COR-L47 (cell line): Measurements from ENCODE around the gene ZAR1.

Experiments used
- DNase-seq: peaks from one replicate; lab custom pipeline; 2025; lab: John Stamatoyannopoulos, UW

The ZAR1 gene

GRCh38 chr4:48490680-48491513 lies 845 bp downstream of the ZAR1 start:
- DNase-seq = no peak

DNA sequence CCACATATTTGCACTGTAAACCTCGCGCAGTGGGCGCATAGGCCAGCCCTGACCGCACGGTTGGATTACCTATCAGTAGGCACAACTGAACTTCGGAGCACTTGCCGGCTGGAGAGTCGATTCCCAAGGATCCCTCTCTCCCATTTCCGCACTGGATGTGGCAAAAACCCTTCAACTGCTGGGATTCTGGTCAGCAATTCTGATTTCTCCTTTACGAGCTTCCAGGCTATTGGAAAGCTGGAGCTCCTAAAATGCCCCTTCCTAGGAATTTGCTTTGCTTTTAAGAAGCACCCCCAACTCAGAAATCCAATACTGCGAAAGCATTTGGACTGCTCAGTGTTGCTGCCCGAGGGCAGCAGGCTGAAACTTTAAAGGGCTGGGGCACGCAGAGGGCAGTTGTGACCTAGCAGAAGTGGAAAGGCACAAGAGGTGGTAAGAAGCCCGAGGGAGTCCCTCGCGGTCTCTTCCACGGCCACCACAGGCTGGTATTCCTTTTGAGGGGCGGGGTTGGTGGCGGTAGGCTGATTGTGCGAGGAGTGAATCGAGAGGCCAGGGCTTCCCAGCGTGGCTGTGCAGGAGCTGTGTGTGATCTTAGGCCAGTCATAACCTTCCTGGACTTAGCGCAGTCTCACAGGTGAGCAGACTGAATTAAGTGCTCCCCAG lies 1.6 kb downstream of the ZAR1 start:
- no peak for DNase-seq

DNA sequence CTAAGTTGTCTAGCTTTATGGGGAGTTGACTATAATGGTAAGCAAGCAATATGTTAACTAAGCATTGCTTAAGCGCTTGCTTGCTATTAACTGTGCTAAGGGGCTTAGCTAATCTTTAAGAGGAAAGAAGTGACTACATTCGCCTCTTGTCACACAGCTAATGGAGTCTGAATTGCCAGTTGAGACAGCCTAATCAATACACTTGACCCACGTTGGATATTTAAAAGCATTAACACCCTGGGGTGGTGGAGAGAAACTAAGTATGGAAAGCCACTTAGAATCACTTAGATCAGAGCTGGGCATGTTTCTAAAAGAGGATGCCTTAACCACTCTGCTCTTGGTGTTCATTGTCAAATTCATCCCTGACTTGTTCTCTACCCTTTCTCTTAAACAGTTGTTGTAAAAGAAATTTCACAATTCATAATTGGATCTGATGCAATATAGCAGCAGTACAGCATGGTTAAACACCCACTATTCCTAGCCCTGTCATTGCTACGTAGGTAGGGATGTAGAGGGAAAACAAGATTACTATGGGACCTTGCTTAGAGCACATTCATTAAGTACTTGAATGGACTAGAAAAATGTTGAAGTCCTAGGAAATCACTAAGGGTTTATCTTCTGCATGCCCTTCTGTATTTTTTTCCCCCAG lies 3.5 kb downstream of the ZAR1 start:
- DNase-seq = no peak

GRCh38 chr4:48495941-48496340 lies 5.9 kb downstream of the ZAR1 start:
- DNase-seq = no peak

- no peak for DNase-seq
Observed at GRCh38 chr4:48498895-48499294, 8.8 kb downstream of the ZAR1 start.

DNA sequence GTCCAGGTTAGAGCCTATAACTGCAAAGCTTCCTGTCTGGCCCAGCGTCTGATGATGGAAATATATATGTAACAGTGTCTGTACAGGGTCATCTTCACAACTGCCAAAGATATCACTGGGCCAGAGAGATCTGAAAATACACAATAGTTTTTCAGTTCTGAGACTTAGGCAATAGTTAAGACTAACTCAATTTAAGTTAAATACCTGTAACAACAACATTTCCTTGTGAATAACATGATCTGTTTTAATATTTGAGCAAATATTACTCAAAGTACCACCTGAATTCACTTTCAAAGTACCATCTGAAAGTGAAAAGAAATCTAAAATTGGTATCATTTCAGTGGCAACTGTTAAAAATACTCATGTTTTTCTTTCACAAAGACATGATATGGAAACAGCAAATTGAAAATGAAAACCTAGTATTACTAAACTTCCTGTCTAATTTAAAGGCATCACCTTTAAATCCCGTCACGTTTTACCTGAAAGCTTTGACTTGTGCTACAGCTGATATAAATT lies 9.6 kb downstream of the ZAR1 start:
- DNase-seq = no peak

- DNase-seq = no peak
Observed at GRCh38 chr4:48503233-48504025, 13.4 kb downstream of the ZAR1 start.

DNA sequence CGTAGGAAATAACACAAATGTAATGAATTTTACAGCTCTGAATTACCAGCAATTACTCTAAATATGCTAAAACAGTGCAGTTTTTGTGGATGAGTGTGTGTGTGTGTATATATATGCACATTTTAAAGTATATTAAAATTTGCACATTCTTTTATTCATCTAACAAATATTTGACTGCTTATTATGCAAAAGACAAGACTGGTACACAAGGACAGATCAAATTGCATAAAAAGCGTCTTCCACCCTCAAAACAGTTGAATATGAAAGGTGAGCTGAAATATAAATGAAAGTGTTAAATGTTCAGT lies 13.9 kb downstream of the ZAR1 start:
- DNase-seq = no peak

- DNase-seq = no peak
Observed at GRCh38 chr4:48504352-48504751, 14.3 kb downstream of the ZAR1 start.

GRCh38 chr4:48506716-48507115 lies 16.7 kb downstream of the ZAR1 start:
- no peak for DNase-seq

- DNase-seq = no peak
Observed at GRCh38 chr4:48509543-48509942, 19.5 kb downstream of the ZAR1 start.

DNA sequence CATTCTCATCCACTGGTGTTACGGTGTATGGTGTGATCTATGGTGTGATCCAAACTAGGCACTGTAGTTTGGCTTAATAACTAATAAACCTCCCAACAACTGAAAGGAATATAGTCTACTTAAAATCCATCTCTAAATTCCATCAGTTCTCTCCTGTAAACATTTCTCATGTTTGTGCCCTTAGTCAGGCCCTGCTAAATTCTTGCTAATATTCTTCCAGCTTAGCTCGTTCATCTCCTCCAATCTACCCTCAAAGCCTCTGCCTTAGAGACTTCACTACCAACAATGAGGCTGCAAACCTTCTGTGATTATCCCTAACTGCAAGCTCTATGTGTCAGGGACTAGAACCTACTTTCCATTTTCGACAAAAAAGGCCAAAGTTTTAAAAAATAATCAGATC lies 28.1 kb downstream of the ZAR1 start:
- DNase-seq = no peak

DNA sequence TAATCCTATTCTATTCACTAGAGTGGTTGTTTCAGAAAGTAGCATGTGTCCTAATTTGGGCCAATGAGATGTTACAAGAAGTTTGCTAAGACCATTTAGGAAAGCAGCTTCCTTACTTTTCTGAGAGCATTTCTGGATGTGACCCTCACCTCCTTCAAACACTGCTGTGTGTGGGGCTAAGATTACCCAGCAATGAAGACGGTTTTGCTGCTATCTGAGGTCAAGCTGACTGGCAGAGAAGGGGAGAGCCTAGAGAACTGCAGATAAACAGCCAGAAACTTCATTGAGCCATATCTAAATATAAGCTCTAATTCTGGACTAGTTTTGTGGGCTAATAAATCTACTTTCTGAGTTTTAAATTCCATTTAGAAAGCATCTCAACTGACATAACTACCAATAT lies 36.4 kb downstream of the ZAR1 start:
- no peak for DNase-seq

GRCh38 chr4:48538358-48538757 lies 48.3 kb downstream of the ZAR1 start:
- DNase-seq = peak; percentile 36

GRCh38 chr4:48539597-48539996 lies 49.5 kb downstream of the ZAR1 start:
- no peak for DNase-seq

GRCh38 chr4:48542888-48543287 lies 52.8 kb downstream of the ZAR1 start:
- no peak for DNase-seq

GRCh38 chr4:48543796-48544195 lies 53.7 kb downstream of the ZAR1 start:
- DNase-seq = no peak
